ENCODE results near the gene ZNF593.

ZNF593 gene

GRCh38 chr1:26126321-26127084, 43.2 kb upstream of the ZNF593 start:
- Histone ChIP-seq H3K36me3 (peaks cover 0 to 30% (median 10%) of the 10 kb centered on the region in 11 experiments; a peak in 11 of 22 replicates), H3K4me3 (peak overlapping the region in 4 of 10 experiments; percentile 14 to 35 (median 21); a peak in 6 of 20 replicates), H3K4me1 (peaks cover 49 to 78% (median 60%) of the 10 kb centered on the region in 10 experiments), H3K4me2 (peak overlapping the region; percentile 76 to 88 (median 78)), H3K27me3 (no peaks in the 10 kb centered on the region), H3K27ac (peak overlapping the region in 10 of 11 experiments; percentile 37 to 90 (median 84); a peak in 20 of 22 replicates), H3K9me3 (replicated peaks in 1 of 11) (no peaks in the 10 kb centered on the region), H3K9ac (peak overlapping the region in 10 of 11 experiments; percentile 39 to 73 (median 66); a peak in 19 of 22 replicates), H4K20me1 (no peaks in the 10 kb centered on the region)
- TF ChIP-seq Cebpa-rat (IDR thresholded peaks at IDR 0.05) = peak in 9 of 11 experiments; percentile 74 to 95 (median 83); a peak in 17 of 22 replicates

DNA sequence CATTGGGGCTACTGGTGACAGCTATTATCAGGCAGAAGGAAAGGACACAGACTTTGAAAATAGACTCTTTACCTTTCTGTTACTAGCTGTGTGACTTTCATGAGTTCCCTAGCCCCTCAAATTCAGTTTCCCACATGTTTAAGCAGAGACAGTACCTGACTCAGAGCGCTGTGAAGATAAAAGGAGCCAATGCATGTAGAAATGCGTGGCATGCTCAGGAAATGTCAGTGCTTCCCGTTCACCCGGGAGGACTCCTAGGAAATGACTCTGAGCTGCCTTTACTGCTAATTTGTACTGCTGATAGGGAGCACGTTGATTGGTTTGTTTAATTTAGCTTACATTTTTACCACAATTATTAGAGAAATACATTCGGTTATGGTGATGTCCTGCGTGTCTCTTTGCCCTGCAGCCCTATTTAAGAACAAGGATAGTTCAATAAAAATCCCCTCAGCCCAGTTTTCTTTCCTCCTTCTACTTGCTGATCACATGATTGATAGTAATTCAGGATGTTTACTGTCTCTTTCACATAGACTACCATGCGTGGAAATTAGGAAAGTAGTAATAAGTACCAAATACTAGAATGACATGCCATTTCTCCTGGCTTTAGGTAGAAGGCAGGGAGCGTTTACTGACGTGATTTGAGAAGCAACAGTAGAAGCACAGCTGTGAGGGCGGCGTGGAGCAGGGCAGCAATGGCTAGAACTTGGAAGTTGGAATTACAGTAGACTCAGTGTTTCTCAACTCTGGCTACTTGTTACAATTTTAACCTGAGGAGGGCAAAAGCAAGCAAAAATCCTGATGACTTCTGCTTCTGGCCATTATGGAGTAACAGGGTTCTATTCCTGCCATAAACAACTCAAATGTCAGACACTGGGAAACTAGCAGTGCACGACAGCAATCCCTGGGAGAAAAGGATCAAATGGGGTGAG, 42.2 kb upstream of the ZNF593 start:
- no peak for TF ChIP-seq Cebpa-rat (IDR thresholded peaks at IDR 0.05)
- Histone ChIP-seq H3K4me2 (peak overlapping the region; percentile 76 to 88 (median 78)), H3K9ac (peak overlapping the region in 10 of 11 experiments; percentile 25 to 73 (median 66); a peak in 20 of 22 replicates), H3K9me3 (replicated peaks in 1 of 11) (no peaks in the 10 kb centered on the region), H3K4me1 (peaks cover 41 to 68% (median 50%) of the 10 kb centered on the region in 10 experiments), H3K36me3 (peaks cover 0 to 21% (median 8%) of the 10 kb centered on the region in 11 experiments; a peak in 11 of 22 replicates), H3K4me3 (peak overlapping the region in 4 of 10 experiments; percentile 4 to 35 (median 20); a peak in 3 of 20 replicates), H3K27me3 (no peaks in the 10 kb centered on the region), H4K20me1 (no peaks in the 10 kb centered on the region), H3K27ac (peak overlapping the region in 10 of 11 experiments; percentile 37 to 90 (median 84); a peak in 19 of 22 replicates)

- Histone ChIP-seq H3K9me3 (replicated peaks in 1 of 11) (peaks cover 3 to 9% (median 5%) of the 10 kb centered on the region in 11 experiments; a peak in 19 of 22 replicates), H3K9ac (no peak overlapping the region), H3K27me3 (no peaks in the 10 kb centered on the region), H4K20me1 (no peaks in the 10 kb centered on the region), H3K4me3 (no peak overlapping the region), H3K4me1 (peaks cover 35 to 46% (median 40%) of the 10 kb centered on the region in 10 experiments), H3K4me2 (no peak overlapping the region), H3K27ac (no peak overlapping the region), H3K36me3 (no peaks in the 10 kb centered on the region)
- no peak for TF ChIP-seq Cebpa-rat (IDR thresholded peaks at IDR 0.05)
These were observed 39.9 kb upstream of the ZNF593 start for GRCh38 chr1:26129778-26130177.

GRCh38 chr1:26130695-26131094, 39.0 kb upstream of the ZNF593 start:
- H3K4me1 ChIP-seq = peaks cover 28 to 36% (median 31%) of the 10 kb centered on the region in 10 experiments
- no peak overlapping the region for H3K27ac ChIP-seq
- no peak overlapping the region for H3K4me2 ChIP-seq
- H3K9me3 ChIP-seq (replicated peaks in 1 of 11) = peaks cover 7 to 14% (median 10%) of the 10 kb centered on the region in 11 experiments; a peak in 20 of 22 replicates
- H3K36me3 ChIP-seq = no peaks in the 10 kb centered on the region
- no peaks in the 10 kb centered on the region for H4K20me1 ChIP-seq
- no peak for TF ChIP-seq Cebpa-rat (IDR thresholded peaks at IDR 0.05)
- no peak overlapping the region for H3K4me3 ChIP-seq
- no peaks in the 10 kb centered on the region for H3K27me3 ChIP-seq
- H3K9ac ChIP-seq = no peak overlapping the region

DNA sequence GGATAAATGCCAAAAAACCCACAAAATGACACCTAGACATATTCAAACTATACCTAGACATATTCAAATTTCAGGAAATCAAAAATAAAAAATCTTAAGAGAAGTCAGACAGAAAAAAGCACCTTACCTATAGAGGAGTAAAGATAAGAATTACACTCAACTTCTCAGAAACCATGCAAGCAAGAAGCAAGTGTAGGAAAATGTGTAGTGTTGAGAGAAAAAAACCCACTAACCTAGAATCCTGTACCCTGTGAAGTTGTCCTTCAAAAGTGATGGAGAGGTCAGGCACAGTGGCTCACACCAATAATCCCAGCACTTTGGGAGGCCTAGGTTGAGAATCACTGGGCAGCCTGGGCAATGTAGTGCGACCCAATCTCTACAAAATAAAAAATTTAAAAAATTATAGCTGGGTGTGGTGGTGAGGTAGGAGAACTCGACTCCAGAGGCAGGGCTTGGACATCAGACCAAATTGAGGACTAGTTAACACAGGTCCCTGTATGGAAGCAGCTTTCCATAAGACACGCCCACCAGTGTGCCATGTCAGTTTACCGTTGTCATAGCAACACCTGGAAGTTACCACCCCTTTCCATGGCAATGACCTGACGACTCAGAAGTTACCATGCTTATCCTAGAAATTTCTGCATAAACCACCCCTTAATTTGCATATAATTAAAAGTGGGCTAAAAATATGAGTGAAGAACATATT, 37.4 kb upstream of the ZNF593 start:
- no peak overlapping the region for H3K4me2 ChIP-seq
- no peaks in the 10 kb centered on the region for H3K27me3 ChIP-seq
- no peak for TF ChIP-seq Cebpa-rat (IDR thresholded peaks at IDR 0.05)
- H3K36me3 ChIP-seq = no peaks in the 10 kb centered on the region
- H3K9ac ChIP-seq = no peak overlapping the region
- H3K27ac ChIP-seq = no peak overlapping the region
- H3K4me1 ChIP-seq = peaks cover 13 to 21% (median 18%) of the 10 kb centered on the region in 10 experiments
- H3K4me3 ChIP-seq = no peak overlapping the region
- H3K9me3 ChIP-seq (replicated peaks in 1 of 11) = peaks cover 7 to 14% (median 10%) of the 10 kb centered on the region in 11 experiments; a peak in 20 of 22 replicates
- no peaks in the 10 kb centered on the region for H4K20me1 ChIP-seq

DNA sequence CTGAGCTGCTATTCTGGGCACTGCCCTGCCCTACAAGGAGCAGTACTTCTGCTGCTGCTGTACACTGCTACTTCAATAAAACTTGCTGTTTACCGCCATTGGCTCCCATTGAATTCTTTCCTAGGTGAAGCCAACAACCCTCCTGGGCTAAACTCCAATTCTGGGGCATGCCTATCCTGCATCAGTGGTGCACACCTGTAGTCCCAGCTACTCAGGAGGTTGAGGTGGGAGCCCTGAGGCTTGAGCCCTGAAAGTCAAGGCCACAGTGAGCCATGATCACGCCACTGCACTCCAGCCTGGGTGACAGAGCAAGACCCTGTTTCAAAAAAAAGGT, 36.9 kb upstream of the ZNF593 start:
- Histone ChIP-seq H3K9ac (no peak overlapping the region), H3K27ac (no peak overlapping the region), H4K20me1 (no peaks in the 10 kb centered on the region), H3K27me3 (no peaks in the 10 kb centered on the region), H3K4me3 (no peak overlapping the region), H3K36me3 (no peaks in the 10 kb centered on the region), H3K9me3 (replicated peaks in 1 of 11) (peaks cover 7 to 14% (median 10%) of the 10 kb centered on the region in 11 experiments; a peak in 20 of 22 replicates), H3K4me2 (no peak overlapping the region), H3K4me1 (peaks cover 8 to 20% (median 15%) of the 10 kb centered on the region in 10 experiments)
- TF ChIP-seq Cebpa-rat (IDR thresholded peaks at IDR 0.05) = no peak

DNA sequence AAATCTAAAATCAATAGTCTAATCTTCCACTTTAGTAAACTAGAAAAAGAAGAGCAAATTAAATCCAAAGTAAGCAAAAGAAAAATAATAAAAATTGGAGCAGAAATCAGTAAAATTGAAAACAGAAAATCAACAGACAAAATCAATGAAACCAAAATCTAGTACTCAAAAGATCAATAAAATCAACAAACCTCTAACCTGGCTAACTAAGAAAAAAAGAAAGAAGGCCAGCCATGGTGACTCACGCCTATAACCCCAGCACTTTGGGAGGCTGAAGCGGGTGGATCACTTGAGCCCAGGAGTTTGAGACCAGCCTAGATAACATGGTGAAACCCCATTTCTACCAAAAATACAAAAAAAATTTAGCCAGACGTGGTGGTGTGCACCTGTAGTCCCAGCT, 35.2 kb upstream of the ZNF593 start:
- H3K27ac ChIP-seq = no peak overlapping the region
- no peak for TF ChIP-seq Cebpa-rat (IDR thresholded peaks at IDR 0.05)

DNA sequence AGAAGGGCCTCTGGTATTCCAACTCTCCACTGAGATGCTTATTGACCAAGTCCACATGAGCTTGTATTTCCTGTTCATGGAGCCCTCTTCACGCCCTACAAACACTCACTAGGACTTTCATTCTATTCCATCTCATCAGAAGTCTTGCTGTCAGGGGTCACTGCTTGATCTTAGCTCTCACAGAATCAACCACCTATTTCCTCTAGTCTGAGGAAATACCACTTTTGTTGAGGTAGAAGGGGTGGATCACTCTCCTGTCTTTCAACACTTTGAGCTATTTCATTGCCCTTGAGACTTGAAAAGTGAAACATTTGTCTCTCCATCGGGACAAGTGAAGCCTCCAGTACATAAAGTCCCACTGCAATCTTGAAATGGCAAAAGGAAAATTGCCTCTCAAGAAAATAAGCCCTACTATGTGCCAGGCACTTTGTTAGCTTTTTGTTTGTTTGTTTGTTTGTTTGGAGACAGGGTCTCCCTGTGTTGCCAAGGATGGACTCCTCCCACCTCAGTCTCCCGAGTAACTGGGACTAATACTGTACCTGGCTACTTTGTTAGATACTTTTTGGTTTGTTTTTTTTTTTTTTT, 30.6 kb upstream of the ZNF593 start:
- TF ChIP-seq Cebpa-rat (IDR thresholded peaks at IDR 0.05) = peak in 1 of 11 experiments; percentile 49; a peak in 2 of 22 replicates

More for the DNA sequence above, 35.2 kb upstream of the ZNF593 start:
- no peaks in the 10 kb centered on the region for H3K36me3 ChIP-seq
- H3K9me3 ChIP-seq (replicated peaks in 1 of 11) = peaks cover 7 to 14% (median 10%) of the 10 kb centered on the region in 11 experiments; a peak in 20 of 22 replicates
- no peak overlapping the region for H3K9ac ChIP-seq
- no peak overlapping the region for H3K4me3 ChIP-seq
- no peak overlapping the region for H3K4me2 ChIP-seq
- H3K27me3 ChIP-seq = no peaks in the 10 kb centered on the region
- no peaks in the 10 kb centered on the region for H4K20me1 ChIP-seq
- peaks cover 0 to 23% (median 14%) of the 10 kb centered on the region in 10 experiments; a peak in 13 of 20 replicates for H3K4me1 ChIP-seq

More for the DNA sequence above, 30.6 kb upstream of the ZNF593 start:
- no peaks in the 10 kb centered on the region for H3K36me3 ChIP-seq
- H3K4me1 ChIP-seq = peaks cover 8 to 28% (median 18%) of the 10 kb centered on the region in 10 experiments; a peak in 18 of 20 replicates
- H3K9ac ChIP-seq = no peak overlapping the region
- no peaks in the 10 kb centered on the region for H3K27me3 ChIP-seq
- H4K20me1 ChIP-seq = no peaks in the 10 kb centered on the region
- peak overlapping the region in 2 of 11 experiments; percentile 17 to 31; a peak in 3 of 22 replicates for H3K27ac ChIP-seq
- H3K9me3 ChIP-seq (replicated peaks in 1 of 11) = peaks cover 5 to 13% (median 8%) of the 10 kb centered on the region in 11 experiments; a peak in 20 of 22 replicates
- no peak overlapping the region for H3K4me3 ChIP-seq
- H3K4me2 ChIP-seq = peak overlapping the region in 8 of 11 experiments; percentile 5 to 37 (median 15); a peak in 10 of 22 replicates
